OCI-M2 (cell line): ENCODE data around the gene CDYL.

ENCODE experiments used
- DNase-seq: peaks from one replicate; lab custom pipeline; 2025; ENCODE audit not compliant: unreplicated experiment; lab: John Stamatoyannopoulos, UW

CDYL gene, protein sequence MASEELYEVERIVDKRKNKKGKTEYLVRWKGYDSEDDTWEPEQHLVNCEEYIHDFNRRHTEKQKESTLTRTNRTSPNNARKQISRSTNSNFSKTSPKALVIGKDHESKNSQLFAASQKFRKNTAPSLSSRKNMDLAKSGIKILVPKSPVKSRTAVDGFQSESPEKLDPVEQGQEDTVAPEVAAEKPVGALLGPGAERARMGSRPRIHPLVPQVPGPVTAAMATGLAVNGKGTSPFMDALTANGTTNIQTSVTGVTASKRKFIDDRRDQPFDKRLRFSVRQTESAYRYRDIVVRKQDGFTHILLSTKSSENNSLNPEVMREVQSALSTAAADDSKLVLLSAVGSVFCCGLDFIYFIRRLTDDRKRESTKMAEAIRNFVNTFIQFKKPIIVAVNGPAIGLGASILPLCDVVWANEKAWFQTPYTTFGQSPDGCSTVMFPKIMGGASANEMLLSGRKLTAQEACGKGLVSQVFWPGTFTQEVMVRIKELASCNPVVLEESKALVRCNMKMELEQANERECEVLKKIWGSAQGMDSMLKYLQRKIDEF

DNA sequence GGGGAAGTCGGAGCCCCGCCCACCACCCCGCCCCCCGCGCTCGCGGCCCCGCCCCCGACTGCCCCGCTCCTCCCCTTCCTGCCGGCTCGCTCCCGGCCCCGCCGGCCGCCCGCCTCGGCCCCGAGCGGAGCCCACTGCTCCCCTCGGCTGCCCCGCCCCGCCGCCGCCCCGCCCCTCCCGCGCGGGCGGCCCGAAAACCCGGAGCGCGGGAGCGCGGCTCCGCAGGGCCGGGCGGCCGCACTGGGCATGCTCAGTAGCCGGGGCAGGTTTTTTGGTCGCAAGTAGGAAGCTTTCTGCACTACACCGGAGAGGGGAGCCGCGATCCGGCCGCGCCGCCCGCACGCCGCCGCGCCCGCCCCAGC is at the start of gene CDYL:
CDYL (plus strand) TSS at position 274 of the 362 bp plus-strand sequence. CDS start 380 bp downstream, outside the sequence.
- DNase-seq: no peak

DNA sequence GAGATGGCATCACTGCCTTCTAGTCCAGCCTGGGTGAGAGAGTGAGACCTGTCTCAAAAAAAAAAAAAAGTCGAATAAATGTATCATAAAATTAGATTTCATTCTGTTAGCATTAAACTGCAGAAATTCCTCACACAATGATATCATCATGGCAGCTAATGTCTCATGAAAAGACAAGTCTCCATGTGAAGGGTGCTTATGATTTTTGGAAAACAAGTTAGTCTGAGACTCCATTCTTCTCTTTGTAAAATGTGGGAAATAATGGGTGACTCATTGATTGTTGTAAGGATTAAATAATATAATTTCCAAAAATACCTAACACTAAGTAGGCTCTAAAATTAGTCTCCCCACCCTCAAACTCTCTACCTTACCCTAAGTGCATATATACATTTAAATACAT is 49.6 kb upstream of the CDYL start:
- no peak for DNase-seq

DNA sequence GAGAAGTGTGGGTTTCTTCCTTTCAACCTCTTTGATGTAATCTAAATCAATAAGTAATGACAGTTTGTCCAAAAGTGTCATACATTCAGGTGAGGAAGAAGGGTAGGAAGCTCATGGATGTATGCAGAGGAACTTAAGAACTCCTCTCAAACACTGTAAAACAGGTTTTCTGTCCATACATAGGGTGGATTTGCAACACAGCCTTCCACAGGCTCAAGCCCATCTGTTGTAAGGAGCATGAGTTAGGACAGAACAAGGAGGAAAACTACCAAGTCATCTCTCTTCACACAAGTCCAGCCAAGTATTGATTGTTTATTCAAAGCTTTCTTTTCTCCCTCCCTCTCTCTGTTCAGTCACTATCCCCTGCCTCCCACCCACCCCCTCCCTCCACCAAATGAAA is 49.0 kb upstream of the CDYL start:
- no peak for DNase-seq

DNA sequence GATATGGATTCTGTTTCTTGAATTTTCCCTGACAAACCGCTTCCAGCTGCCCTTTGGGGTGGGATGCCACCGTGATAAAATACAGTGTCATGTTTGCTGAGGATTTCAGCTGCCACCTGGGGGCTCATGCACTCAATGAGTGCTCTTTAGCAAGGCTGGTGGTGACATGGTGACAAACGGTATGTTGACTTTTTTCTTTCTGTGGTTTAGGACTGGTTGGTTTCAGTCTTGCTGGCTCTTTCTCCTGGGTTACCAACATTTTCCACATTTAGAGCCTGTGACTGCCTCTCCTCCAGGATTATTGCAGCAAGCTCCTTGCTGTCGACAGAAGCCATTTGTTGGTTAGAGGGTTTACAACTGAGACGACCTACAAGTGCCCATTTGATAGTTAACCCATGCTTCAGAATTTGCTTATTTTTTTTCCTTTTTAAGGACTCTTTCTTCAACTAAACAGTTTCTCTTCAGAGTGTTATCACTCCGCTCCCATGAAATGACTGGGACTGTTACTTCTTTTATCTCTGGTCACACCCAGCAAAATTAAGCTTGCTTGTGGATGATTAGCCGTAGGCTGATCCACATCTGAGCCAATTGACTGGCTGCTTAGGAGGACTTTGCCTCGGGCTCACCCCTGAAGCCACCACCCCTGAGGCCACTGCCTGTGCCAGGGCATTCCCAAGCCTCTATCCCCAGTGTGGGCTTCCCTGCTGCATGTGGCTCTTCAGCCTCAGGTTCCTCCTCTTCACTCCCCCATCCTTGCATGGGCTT is 48.4 kb upstream of the CDYL start:
- DNase-seq: peak; percentile 97

DNA sequence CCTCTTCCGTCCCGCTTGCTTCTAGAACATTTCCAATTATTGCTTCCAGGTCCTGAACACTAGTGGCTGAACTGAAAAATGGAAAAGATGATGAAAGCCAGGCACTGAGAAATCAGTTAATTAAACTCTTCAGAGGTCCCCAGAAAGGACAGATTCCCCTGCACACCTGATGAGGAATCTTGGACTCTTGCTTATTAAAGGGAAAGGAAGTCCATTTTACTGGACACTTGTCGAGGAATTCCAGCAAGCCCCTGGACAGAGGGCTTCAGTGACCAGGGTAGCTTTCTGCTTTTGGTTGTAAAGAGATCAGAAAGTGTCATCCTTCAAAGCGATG is 47.8 kb upstream of the CDYL start:
- no peak for DNase-seq

DNA sequence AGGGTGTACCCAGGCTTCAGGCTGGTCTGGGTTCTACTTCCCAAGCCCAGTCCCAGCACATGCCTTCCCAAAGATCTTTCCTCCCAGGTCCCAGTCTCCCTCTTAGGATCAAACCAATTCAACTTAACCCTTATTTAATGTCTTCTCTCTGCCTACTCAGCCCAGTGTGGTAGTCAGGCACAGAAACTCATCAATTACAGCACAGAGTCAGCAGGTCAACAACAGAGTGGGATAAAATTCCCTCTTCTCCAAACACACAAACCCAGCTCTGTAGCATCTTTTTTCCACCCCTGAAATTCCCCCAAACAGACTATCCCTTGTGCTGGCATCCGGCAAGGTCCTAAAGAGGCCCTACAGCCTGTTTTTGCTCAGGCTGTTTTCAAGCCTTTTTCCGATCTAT is 47.3 kb upstream of the CDYL start:
- no peak for DNase-seq

DNA sequence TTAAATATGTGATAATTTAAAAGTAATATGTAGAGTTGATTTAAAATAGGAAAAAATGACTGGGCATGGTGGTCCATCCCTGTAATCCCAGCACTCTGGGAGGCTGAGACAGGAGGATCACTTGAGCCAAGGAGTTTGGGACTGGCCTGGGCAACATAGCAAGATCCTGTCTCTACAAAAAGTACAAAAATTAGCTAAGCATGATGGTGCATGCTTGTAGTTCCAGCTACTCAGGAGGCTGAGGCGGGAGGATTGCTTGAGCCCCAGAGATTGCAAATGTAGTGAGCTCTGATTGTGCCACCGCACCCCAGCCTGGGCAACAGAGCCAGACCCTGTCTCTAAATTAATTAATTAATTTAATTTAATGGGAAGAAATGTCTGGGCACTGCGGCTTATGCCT is 44.2 kb upstream of the CDYL start:
- DNase-seq: no peak

DNA sequence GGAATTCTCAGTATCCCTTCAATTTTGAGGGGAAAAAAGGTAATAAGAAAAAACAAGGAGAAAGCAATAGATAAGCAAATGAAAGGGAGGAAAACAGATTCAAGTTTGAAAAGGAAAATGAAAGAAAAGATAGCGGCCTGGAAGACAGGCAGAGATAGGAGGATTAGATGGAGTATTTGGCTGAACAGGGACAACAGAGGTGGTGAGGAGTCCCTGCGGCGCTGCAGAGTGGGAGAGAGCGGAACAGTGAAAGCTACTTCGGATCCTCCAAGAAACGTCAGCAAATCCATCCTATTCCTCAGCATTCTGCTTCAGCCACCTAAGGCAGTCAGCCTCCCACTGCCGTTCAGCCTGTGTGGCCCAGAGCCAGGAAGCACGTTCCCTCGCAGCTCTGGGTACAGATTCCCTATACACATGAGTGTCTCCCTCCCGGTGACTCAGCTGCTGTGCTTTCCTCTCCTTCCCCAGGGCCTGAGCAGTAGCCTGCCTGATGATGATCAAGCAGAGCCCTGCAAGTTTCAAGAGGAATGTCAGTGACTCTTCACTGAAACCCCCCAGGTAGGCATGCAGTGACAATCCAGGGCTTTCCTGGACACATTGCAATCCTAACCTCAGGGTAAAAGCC is 43.4 kb upstream of the CDYL start:
- no peak for DNase-seq

DNA sequence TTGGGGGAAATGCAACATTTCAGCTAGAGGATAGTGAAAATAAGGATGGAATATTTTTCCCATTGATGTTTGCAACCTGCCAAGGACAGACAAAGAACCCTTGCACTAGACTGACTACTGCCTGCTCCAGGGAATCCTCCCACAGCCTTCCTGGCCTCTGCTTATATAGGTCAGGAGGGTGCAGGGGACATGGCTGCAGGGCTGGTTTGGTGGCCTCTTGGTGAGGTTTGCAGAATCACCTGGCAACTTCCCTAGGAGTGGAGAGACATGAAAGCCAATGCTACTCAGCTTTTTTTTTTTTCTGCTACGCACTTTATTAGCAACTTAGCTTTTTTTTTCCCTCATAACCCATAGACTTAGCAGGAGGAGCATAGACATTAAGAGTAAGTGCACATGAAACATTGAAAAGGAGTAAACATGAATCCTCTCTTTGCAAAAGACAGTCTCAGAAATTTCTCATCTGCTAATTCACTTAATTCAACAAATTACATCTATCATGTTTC is 39.8 kb upstream of the CDYL start:
- no peak for DNase-seq

DNA sequence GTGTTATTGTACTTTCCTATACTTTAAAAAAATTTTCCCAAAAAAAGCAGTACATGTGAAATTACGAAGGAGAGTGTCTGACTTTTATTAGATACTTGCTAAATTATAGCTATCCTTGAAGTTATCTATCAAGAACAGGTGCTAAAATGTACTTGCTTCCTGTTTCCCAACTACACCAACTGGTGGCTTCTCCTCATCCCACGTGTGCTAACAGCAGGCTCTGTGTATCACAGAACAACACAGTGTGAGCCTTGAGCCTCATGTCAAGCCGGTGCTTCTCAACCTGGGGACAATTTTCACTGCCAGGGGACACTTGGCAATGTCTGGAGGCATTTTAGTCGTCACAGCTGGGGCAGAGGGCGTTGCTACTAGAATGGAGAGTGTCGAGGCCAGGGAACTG is 36.2 kb upstream of the CDYL start:
- no peak for DNase-seq

DNA sequence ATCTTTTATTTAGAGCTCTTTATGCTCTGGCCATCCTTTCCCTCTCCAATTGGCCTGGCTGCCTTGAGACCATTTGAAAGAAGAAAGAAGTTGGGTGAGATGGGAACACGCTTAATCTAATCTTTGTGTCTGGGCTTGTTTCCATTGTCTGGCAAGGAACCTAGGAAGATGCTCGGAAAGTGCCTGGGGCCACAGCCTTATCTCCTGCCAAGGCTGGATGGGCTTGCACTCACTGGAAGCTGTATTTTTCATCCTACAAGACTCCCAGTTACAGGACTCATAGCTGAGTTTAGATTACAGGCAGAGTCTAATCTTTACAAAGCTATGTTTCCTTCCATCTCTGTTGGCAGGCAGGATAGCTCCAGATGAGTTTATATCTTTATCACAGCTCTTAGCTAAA is 33.1 kb upstream of the CDYL start:
- DNase-seq: no peak

DNA sequence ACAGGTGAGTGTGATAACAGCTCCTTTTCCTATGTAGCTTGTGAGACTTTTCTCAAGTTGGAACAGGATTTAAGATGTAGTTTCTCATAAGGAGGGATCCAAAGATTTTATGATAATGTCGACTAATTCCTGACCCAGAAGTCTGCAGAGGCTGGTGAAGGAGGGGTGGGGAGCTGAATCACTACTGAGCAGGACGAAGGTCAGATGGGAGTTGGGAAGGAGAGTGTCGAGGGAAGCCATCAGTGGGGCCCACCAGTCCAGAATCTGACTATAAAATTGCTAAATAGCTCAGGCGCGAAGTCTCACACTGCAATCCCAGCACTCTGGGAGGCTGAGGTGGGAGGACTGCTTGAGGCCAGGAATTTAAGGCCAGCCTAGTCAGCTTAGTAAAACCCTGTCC is 32.3 kb upstream of the CDYL start:
- no peak for DNase-seq

DNA sequence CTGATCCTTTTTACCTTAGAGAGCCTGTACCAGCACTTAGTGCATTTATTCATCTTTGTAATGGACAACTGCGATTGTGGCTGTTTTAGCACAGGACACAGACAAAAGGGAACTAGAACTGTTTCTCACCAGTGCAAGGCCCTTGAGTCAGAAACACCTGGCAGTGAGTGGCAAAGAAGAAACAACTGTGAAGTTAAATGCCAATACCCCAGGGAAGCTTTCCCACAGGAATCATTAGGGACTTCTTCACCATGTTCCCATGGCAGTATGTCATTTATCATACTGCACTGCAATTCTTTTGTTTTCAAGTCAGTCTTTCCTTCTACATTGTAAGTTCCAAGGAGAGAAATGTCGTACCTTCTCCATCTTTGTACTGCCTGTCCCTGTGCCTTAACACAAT is 28.6 kb upstream of the CDYL start:
- DNase-seq: no peak

DNA sequence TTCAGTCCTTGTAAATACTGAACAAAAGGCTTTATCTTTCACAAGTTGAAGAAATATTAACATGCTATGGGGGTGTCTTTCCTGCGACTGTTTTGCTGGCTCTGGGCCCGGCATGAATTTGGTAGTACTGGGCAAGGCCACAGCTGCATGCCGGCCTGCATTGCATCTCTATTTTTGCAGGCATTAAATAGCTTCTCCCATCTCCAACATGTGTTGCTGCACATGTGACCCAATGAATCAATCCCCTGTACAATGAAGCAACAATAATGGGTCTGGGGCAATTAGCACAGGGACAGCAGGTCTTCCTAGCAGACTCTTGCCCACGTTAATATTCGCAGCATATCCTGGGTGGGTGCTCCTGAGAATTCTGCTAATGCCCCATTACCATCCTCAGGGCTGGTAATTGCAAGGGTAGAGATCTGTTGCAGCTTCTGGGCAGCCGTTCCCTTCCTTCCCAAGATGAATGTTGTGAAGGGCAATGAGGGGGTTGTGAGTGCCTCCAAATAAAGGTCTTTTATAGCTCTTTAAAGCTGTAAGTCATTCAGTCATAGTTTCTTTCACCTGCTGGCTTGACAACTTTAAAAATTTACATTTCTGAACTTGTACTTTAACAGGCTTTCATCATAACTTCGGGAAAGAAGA is 24.3 kb upstream of the CDYL start:
- DNase-seq: no peak

DNA sequence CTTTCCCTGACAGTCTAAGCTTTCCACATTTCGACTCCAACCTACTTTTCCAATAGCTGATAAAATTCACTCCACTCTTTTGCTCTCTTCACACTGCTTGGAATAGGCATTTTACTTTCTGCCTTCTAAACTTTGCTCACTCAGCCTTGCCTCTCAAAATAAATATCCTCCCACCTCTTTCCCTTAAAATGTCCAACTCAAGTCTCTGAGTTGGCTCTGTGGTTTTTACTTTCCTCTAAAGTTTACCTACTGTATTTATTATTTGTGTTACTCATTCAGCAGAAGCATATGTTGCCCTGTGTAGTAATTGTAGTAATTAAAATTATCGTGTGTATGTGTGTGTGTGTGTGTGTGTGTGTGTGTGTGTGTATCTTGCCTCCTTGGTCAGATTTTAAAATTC is 20.0 kb upstream of the CDYL start:
- no peak for DNase-seq

DNA sequence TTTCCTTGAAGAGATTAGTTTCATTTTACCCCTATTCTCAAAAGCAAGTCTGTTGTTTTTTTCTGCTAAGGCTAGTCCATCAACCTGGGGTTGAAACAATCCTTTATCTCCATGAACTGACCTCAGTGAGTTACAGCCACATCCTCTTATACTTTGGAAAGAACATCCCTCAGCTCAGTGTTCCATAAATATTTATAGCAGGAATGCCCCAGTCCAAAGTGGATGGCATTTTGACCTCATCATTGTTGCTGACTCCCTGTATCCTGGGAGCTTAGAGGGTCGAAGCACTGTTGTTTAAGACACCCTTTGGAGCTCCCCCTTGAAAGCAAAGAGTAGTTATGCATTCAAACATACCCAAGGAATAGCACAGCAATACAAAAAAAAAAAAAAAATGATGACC is 16.2 kb upstream of the CDYL start:
- DNase-seq: no peak

DNA sequence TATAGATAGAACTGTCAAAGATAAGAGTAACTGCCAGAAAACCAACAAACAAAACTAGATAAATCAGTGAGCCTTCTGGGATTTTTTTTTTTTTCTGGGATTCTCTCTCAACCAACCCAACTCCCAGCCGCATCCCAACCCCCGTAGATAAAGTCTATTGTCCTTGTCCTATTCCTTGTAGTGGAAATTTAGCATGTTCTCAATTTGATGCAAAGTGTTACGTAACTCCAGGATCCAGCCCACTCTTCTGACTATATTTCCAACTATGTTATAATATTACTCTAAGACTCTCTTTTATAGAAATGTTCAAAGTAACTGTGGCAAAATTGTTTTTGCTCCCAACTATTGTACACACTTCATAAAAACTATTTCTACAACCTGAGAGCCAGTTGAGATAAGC is 15.4 kb upstream of the CDYL start:
- DNase-seq: no peak

DNA sequence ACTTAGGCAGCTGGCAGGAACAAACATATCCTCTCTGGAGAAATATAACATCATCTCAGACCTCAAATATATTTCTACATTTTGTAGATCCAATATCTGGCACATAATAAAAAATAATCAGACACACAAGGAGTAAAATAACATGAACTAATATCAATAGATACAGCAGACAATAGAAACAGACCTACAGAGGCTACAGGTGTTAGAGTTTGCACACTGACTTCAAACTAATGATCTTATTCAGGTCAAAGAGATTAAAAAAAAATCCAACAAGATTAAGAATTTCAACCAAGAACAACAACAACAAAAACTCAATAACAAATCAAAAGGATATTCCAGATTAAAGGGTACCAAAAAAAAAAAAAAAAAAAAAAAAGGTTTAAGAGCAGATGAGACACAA is 13.9 kb upstream of the CDYL start:
- no peak for DNase-seq

DNA sequence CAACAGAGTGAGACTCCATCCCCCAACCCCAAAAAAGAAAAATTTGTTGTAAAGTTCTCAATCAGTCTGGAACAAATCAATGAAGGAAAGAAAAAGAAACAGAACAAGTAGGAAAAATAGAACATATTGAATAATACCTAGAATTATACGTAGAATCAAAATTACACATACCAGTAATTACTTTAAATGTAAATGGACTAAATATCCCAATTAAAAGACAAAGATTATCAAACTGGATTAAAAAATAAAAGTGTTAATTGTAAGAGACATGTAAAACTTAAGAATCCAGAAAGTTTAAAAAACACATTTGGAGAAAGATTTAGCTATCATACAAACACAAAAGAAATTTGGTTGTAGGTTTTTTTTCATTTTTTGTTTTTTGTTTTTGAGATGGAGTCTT is 12.3 kb upstream of the CDYL start:
- no peak for DNase-seq

DNA sequence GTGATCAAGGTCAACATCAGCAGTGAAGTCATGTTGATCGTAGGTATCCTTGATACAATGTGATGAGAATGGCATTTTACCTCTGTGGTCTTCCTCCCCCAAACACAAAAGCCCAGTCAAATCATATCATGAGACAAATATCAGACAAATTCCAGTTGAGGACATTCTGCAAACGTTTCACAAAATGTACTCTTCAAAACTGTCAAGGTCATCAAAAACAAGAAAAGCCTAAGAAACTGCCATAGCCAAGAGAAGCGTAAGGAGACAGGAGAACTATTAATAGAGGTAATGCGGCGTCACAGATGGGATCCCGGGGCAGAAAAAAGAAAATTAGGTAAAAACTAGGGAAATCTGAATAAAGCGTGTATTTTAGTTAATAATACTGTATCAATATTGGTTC is 7.4 kb upstream of the CDYL start:
- no peak for DNase-seq

DNA sequence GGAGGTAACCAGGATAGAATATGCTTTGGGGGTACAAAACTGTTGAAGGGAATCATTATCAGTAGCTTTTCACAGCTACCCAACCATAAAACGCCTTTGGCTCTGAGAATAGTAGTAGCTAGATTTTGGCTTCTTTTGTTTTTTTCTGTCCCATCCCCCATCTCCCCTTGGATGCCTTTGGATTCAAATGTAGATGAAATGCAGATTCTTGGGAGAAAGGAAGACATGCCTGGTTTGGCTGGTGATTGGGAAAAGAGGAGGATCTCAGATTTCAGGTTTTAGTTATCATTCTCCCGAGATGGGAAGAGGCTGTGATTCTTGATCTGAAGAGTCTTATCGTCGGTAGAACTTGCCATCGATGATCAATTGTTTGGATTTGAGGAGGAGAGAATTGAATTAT is 3.5 kb upstream of the CDYL start:
- DNase-seq: no peak
